GM10847 (cell line): ENCODE results near the gene FMNL2.

Experiments used
- POLR2A ChIP-seq: IDR thresholded peaks from 2 replicates; pipeline ENCODE4 v1.6.1; 2011; ENCODE audit not compliant: insufficient read length; ENCODE audit errors: extremely low read depth

FMNL2 gene

DNA sequence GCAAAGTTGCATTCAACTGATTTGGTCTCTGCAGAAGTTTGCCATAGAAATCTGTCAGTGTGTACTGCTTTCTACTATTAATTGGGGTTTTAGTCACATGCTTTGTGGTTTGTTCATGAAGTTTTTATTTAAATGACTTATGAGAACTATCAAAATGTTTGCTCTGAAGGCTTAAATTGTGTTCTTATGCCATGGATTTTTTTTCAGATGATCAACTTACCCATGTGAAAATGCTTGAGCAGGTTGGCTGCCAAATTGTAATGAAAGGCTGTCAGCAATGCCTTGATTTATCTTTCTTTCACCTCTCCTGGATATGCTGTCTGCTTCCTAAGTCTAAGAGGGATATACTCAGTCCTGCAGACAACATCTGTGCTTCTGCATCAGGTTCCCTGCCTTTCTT lies 50.7 kb downstream of the FMNL2 start:
- TF ChIP-seq POLR2A = no peak

DNA sequence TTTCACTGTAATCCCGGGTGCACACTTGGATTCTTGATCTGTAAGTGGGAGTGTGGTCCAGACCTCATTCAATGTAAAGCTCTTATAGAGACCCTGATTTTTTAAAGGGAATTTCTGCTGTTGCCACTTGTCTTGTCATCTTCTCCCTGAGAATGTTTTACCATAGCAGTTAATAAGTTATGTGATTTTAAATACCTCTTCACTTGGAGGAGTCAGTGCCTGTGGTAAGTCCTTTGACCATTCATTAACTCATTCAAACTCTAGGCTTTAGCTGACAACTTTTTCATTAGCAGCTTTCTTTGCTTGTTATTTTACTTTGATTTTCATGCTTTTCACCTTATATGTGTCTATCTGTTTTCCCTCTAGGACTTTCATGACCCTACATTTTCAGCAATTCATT lies 51.3 kb downstream of the FMNL2 start:
- no peak for TF ChIP-seq POLR2A

DNA sequence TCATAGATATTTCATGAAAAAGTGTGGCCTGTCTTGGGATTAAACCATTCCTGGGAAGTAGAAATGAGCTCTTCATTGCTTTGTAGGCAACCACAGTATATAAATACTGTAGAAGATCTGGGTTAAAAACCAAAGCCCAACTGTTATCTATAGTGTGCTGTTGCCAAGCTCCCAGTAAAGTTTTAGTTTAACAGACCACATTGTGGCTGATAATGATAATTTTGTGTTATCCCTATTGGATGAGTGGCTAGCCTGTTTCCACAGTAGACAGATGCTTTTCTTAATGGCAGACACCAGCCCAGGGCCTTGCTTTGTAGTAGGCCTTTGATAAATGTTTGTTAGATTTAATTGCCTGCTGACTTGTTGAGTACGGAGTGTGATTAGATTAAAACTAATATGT lies 52.1 kb downstream of the FMNL2 start:
- no peak for TF ChIP-seq POLR2A

DNA sequence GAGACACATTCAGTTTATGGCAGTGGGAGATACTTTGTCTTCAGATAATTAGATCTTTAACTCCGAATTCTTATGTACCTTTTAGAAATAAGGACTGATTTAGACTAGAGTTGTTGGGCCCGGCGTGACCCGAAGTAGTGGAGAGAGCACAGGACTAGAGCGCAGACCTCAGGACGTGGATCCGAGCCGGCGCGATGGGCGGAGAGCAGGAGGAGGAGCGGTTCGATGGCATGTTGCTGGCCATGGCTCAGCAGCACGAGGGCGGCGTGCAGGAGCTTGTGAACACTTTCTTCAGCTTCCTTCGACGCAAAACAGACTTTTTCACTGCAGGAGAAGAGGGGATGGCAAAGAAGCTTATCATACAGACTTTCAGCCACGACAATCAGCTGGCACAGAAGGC lies 54.5 kb downstream of the FMNL2 start:
- TF ChIP-seq POLR2A = no peak

DNA sequence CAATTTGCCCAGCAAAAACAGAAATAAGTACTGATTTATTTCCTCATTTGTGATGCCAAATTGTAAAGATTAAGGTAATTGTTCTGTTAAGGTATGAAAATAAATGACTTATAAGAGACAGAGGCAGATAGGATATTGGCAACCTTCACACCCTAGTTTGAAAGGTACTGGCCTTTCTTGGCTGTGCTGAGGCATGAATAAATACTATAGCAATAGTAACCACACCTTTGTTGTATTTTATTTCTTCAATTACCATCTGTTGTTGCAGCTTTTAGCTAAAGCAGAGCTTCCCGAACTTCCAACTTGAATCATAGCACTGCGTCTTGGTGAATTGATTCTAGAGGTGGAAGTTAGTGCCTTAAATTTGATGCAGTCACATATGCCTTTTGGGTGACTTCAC lies 55.9 kb downstream of the FMNL2 start:
- no peak for TF ChIP-seq POLR2A

DNA sequence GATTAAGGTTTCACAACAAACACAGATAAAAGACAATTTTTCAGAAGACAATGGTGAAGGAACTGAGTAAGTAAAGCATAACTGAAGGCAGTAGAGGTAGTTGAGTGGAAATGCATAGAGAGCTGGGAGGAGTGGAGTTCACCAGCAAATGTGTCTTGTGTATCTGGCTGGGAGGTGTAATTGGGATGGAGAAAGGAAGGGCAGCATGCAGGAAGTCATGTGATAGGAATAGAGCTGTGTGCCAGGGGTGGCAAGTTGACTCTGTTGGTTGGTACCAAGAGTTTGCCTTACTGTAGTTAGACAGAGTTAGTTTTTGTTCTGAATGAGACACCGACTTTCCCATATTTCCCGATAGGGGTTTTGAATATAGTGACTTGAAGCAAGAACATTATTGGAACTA lies 56.3 kb downstream of the FMNL2 start:
- TF ChIP-seq POLR2A = no peak

DNA sequence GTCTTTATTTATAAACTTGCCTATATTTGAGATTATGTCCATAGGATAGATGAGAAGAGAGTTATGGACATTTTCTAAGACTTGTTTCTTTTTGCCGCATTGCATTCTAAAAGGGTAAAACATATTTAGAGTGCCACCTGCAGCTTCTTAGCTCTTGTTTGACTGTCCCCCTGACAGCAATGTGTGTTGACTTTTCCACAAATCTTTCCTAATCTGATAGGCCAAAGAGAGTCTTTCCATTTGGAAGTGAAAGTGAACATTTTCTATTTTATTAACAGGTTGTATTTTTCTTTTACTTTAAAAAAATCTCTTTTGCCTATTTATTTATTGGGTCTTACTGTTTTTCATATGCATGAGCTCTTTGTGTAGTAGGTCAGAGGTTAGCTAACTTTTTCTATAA lies 58.4 kb downstream of the FMNL2 start:
- no peak for TF ChIP-seq POLR2A

DNA sequence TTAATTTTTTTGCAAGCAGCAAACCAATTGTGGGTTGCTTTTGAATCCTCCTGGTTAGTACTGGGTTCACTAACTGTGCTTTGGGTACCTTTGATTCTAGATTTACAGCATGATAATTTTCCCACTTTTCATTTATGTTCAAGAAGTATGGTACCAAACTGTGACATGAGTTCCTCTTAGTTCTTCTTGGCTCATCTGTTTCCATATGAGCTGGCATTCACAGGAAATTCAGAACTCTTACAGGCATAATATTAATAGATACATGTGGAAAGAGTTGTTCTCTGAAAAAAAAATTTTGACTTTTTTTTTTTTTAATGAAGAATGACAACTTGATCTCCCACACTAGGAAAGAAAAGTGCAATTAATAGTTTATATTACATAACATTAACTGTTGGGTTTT lies 59.4 kb downstream of the FMNL2 start:
- no peak for TF ChIP-seq POLR2A

DNA sequence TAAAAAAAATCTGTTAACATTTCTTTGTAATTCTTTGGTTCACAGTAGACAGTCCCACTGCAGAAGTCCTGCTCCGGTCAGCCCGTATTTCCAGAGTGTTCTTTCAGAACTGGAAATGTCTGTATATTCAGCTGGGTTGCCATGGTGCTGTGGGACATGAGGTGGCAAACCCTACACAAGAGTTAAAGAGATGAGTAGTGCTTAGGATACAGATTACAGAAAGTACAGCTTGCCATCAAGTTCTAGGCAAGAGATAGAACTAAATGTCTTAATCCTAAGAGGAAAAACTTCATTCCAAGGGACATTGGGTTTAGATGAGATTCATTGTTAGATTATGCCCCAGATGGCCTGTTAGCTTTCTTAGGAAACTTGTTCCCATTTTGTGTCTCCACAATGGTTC lies 60.1 kb downstream of the FMNL2 start:
- no peak for TF ChIP-seq POLR2A

DNA sequence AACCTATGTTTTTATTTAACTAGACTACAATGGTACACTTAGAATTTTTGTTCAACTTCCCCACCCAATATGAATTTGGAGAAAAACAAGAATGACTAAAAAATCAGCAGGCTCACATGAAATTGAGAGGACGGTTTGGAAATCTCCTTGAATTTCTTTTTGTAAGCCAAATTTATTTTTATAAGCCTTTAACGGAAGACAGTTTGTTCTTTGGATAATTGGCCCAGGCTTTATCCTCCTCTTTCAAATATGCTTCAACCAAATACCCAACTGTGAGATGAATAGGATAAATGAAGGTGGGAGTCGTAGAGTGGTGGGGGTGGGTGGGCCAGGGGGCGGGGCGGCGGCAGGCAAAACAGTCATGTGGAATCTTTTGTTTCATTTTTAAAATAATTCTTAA lies 60.6 kb downstream of the FMNL2 start:
- TF ChIP-seq POLR2A = no peak

DNA sequence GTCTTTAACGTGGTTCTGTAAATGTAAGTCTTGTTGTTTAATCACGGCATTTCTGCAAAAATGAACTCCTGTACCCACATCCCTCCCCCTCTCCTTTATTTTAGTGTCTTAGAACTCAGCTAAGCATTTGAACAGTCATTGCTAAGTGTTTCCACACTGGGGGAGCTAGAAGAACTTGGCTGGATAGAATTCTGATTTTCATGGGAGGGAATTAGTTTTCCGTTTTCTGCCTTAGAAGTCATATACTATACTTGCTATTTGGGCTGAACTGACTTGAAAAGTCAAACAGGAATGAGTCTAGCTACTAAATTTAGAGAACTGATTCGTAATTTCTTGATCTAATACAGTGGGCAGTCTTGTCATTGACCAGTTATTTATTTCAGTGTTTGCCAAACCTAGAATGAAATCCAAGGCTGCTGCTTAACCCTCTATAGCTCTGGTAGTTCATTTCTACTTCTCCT lies 61.1 kb downstream of the FMNL2 start:
- TF ChIP-seq POLR2A = no peak

DNA sequence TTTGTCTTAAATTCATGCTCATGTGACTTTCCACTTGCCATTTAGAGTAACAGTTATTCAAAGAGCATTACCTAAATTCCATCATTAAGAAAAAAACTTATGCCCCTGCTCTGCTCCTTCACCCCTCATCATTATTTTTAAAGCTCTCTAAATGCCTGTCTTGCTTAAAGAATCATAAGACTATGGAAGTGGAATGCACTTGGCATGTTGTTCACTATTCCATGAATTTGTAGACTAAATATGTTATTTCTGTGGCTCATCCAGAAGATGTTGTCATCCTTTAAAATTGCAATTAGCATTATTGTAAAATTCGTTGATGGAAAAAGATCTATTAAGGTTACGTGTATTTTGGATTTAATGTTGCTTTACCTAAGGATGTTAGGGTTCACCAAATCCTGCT lies 61.8 kb downstream of the FMNL2 start:
- TF ChIP-seq POLR2A = no peak

DNA sequence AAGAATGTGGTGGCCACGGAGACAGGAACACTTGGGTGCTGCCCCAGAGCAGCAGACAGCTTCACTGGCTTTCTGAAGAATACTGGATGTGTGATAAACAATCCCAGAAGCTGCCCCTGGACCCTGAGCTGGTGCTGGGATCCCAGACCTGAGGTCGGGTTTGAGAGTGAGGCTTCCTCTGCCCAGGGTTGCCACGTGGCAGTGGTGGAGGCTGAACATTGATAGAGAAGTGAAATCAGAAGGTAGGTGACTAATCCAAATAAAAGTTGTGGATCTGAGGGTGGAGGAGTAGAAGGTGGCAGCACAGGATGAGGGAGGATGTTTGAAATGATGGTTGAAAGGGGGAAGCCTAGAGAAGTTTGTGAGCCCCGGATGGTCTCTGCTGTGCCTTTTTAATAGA lies 64.0 kb downstream of the FMNL2 start:
- TF ChIP-seq POLR2A = no peak

DNA sequence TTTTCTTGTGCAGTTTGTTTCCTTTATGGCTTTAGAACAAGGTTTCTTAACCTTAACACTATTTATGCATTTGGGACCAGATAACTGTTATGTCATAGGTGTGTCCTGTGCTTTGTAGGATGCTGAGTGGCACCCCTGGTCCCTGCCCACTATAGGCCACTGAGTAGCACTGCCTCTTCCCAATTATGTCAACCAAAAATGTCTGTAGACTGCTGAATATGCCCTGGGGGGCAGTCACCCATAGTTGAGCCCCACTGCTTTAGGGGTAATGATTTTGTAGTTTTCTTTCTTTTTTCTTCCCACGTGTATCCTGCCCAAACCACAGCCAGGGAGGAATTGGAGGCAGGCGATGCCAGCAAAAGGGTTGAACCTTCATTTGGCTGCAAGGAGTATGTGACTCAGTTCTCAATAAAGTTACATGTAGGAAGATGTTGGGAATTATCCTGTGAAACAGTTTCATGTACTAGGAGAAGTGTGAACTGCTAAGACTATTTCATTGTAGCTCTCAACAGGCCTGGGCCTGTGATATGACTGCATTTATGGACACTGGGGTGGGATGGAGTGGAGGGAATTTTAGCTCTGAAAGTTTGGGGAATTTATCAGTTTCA lies 65.7 kb downstream of the FMNL2 start:
- no peak for TF ChIP-seq POLR2A

DNA sequence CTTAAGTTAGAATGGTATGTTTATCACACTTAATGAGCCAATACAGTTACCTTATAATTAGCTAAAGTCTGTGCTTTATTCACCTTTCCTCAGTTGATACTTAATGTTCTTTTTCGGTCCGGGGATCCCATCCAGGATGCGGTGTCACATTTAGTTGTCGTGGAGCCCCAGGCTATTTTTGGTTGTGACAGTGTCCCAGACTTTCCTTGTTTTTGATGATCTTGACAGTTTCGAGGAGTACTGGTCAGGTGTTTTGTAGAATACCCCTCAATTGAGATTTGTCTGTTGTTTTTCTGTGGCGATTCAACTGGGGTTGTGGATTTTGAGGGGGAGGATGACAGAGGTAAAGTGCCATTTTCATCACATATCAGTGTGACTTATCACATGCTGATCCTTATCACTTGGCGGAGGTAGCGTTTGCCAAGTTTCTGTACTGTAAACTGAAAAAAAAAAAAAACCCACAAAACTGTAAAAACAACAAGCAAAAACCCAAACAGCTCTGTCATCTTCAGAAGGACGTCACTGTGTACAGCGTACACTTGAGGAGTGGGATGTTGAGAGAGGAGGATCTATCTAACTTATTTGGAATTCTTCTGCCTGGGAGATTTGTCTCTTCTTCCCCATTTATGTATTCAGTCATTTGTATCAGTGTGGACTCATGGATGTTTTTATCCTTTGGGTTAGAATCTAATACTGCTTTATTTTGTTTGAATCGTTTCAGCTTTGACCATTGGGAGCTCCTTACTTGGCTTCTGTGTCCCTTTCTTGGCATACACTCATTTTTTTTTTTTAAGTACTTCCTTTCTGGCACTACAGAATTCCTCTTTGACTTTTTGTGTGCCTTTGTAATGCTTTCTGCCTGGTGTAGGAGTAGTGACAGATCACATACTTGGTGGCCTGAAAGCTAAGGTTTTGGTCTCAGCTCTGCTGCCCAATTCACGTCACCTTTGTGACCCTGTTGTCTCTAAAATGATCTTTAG lies 68.1 kb downstream of the FMNL2 start:
- no peak for TF ChIP-seq POLR2A

DNA sequence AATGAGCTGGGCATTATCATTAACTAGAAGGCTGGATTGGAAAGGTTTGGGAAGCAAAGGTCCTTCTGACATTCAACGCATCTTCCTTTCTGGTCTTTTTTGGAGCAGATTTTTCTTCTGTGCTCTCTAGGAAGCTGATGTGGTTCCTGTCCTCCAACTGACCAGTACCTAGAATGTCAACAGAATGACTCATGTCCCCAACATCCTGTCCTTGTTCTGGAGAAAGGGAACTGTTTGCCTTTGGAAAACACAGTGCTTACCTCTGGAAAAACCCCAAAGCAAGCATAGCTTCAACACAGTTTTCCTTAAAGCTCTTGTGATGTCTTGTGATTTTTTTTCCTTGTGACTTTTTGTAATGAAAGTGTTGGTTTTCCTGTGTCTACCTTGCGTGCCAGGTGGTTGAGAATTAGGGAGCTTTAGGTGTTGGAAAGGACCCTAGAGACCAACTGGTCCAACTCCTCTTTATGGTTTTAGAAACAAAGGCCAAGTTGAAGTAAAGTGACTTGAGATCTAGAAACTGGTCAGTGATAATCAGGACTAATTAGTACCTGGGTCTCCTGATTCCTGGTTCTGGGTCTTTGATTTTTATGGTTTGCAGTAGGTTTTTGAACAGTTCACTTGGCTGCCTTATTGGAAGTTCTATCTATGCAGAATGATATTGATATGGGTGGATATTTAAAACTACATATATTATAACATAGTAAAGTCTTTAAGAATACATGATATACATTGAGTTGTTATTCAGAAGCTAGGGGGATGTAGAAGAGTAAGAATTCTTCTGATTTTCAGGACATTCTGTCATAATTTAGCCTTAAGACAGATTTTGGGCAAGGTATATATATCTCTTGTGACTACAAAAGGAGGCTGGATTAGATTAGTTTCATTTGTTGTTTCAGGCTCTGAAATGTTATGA lies 70.5 kb downstream of the FMNL2 start:
- no peak for TF ChIP-seq POLR2A
